ENCODE results near the gene MTHFD1.

MTHFD1 gene

GRCh38 chr14:64444984-64445845 lies 57.1 kb downstream of the MTHFD1 start:
- no peak for DNase-seq (ENCODE audit: extremely low read depth in 1 of 2, low read depth in 1 of 2)

GRCh38 chr14:64447876-64448670 lies 59.9 kb downstream of the MTHFD1 start:
- no peak for DNase-seq (ENCODE audit: extremely low read depth in 1 of 2, low read depth in 1 of 2)

GRCh38 chr14:64450255-64450654 lies 62.1 kb downstream of the MTHFD1 start:
- DNase-seq (ENCODE audit: extremely low read depth in 1 of 2, low read depth in 1 of 2): no peak

GRCh38 chr14:64454671-64455070 lies 66.5 kb downstream of the MTHFD1 start:
- DNase-seq (ENCODE audit: extremely low read depth in 1 of 2, low read depth in 1 of 2): no peak

GRCh38 chr14:64459405-64460136 lies 71.4 kb downstream of the MTHFD1 start:
- no peak for DNase-seq (ENCODE audit: extremely low read depth in 1 of 2, low read depth in 1 of 2)

- DNase-seq (ENCODE audit: extremely low read depth in 1 of 2, low read depth in 1 of 2): no peak
These were observed 73.1 kb downstream of the MTHFD1 start for GRCh38 chr14:64461221-64461620.

GRCh38 chr14:64463195-64463594 lies 75.0 kb downstream of the MTHFD1 start:
- no peak for DNase-seq (ENCODE audit: extremely low read depth in 1 of 2, low read depth in 1 of 2)

GRCh38 chr14:64463873-64464272 lies 75.7 kb downstream of the MTHFD1 start:
- no peak for DNase-seq (ENCODE audit: extremely low read depth in 1 of 2, low read depth in 1 of 2)

- no peak for DNase-seq (ENCODE audit: extremely low read depth in 1 of 2, low read depth in 1 of 2)
These were observed 76.5 kb downstream of the MTHFD1 start for GRCh38 chr14:64464651-64465050.

- peak in 1 of 2 donors; percentile 52 for DNase-seq (ENCODE audit: extremely low read depth in 1 of 2, low read depth in 1 of 2)
These were observed 77.2 kb downstream of the MTHFD1 start, which contains the start of gene AKAP5 for GRCh38 chr14:64465191-64465822. Gene AKAP5, plus strand, starts transcription at chr14:64465499. Its CDS starts 2,896 bp downstream, at chr14:64468395.

GRCh38 chr14:64465831-64466554 lies 77.8 kb downstream of the MTHFD1 start:
- DNase-seq (ENCODE audit: extremely low read depth in 1 of 2, low read depth in 1 of 2): no peak

- DNase-seq (ENCODE audit: extremely low read depth in 1 of 2, low read depth in 1 of 2): no peak
These were observed 78.9 kb downstream of the MTHFD1 start for GRCh38 chr14:64467101-64467500.

- no peak for DNase-seq (ENCODE audit: extremely low read depth in 1 of 2, low read depth in 1 of 2)
These were observed 79.4 kb downstream of the MTHFD1 start for GRCh38 chr14:64467566-64467965.

- DNase-seq (ENCODE audit: extremely low read depth in 1 of 2, low read depth in 1 of 2): no peak
These were observed 80.3 kb downstream of the MTHFD1 start for GRCh38 chr14:64468451-64468850.

GRCh38 chr14:64474041-64474440 lies 85.9 kb downstream of the MTHFD1 start:
- no peak for DNase-seq (ENCODE audit: extremely low read depth in 1 of 2, low read depth in 1 of 2)

GRCh38 chr14:64474698-64475097 lies 86.5 kb downstream of the MTHFD1 start:
- no peak for DNase-seq (ENCODE audit: extremely low read depth in 1 of 2, low read depth in 1 of 2)

GRCh38 chr14:64475585-64476273 lies 87.6 kb downstream of the MTHFD1 start:
- DNase-seq (ENCODE audit: extremely low read depth in 1 of 2, low read depth in 1 of 2): no peak

GRCh38 chr14:64476438-64476837 lies 88.3 kb downstream of the MTHFD1 start:
- DNase-seq (ENCODE audit: extremely low read depth in 1 of 2, low read depth in 1 of 2): no peak

GRCh38 chr14:64478634-64479250 lies 90.6 kb downstream of the MTHFD1 start:
- DNase-seq (ENCODE audit: extremely low read depth in 1 of 2, low read depth in 1 of 2): no peak
